SK-N-SH (cell line): Measurements from ENCODE around the gene ZNF138. TPM values are rescaled to one million over a fixed set of nuclear protein-coding genes. Genes with fewer than 3 reads are reported as not detected.

Experiments used
- CTCF ChIA-PET: fragments of 300-600, 350-600 bp; formaldehyde crosslinking; extraction: SDS; loops from one replicate; lab custom pipeline; 2021; lab: Yijun Ruan, JAX
- POLR2A ChIA-PET: fragments of 350-600 bp; sonication (Branson Sonifier 250); formaldehyde crosslinking; extraction: SDS; loops from one replicate; lab custom pipeline; 2020; ENCODE audit warnings: antibody characterized with exemption, inconsistent platforms; lab: Yijun Ruan, JAX
- DNase-seq: peaks from one replicate; pipeline ENCODE4 v3.0.0; 2012
- H2AFZ ChIP-seq: fragments of 200-600 bp; sonication (generic); 2 replicates; pipeline ENCODE4 v1.8.1; 2016; ENCODE audit warnings: antibody characterized with exemption, mild to moderate bottlenecking, low read depth
- H3F3A ChIP-seq: fragments of 200-600 bp; sonication (generic); replicated peaks from 2 replicates; pipeline ENCODE3; 2016; ENCODE audit warnings: antibody characterized with exemption, mild to moderate bottlenecking; ENCODE audit not compliant: insufficient read depth
- H3K27ac ChIP-seq, 2 experiments: fragments of 200-500 bp in 1 of 2; fragments of 200-600 bp in 1 of 2; sonication (Bioruptor generic) in 1 of 2; sonication (generic), shearing (Covaris generic) in 1 of 2; 2 replicates each; pipeline versions ENCODE4 v1.5.1 to v1.6.1; 2014 to 2016; ENCODE audit warnings: low read depth in 2 of 2, inconsistent platforms in 1 of 2, low read length in 1 of 2, mild to moderate bottlenecking in 1 of 2, mixed read lengths in 1 of 2
- H3K27me3 ChIP-seq: fragments of 200-600 bp; sonication (generic), shearing (Covaris generic); 2 replicates; pipeline ENCODE4 v1.6.1; 2016; ENCODE audit warnings: mixed run types; ENCODE audit not compliant: insufficient read depth
- H3K36me3 ChIP-seq, 2 experiments: fragments of 200-500 bp in 1 of 2; fragments of 200-600 bp in 1 of 2; sonication (Bioruptor generic) in 1 of 2; sonication (generic) in 1 of 2; replicated peaks in 1 of 2; 2 replicates each; pipeline versions ENCODE3 to v1.5.1; 2014 to 2016; ENCODE audit warnings: low read length in 1 of 2, mild to moderate bottlenecking in 1 of 2; ENCODE audit not compliant: insufficient read depth in 2 of 2, control insufficient read depth in 1 of 2
- H3K4me1 ChIP-seq, 2 experiments: fragments of 200-500 bp in 1 of 2; fragments of 200-600 bp in 1 of 2; sonication (Bioruptor generic) in 1 of 2; sonication (generic), shearing (Covaris generic) in 1 of 2; 2 replicates each; pipeline versions ENCODE4 v1.5.1 to v1.6.1; 2014 to 2016; ENCODE audit warnings: low read depth in 1 of 2, low read length in 1 of 2, mixed run types in 1 of 2; ENCODE audit not compliant: insufficient read depth in 2 of 2, control insufficient read depth in 1 of 2
- H3K4me2 ChIP-seq: fragments of 200-600 bp; sonication (generic), shearing (Covaris generic); 2 replicates; pipeline ENCODE4 v1.6.1; 2017; ENCODE audit warnings: mixed run types
- H3K4me3 ChIP-seq, 2 experiments: fragments of 200-500 bp in 1 of 2; fragments of 200-600 bp in 1 of 2; sonication (Bioruptor generic) in 1 of 2; sonication (generic), shearing (Covaris generic) in 1 of 2; 2 replicates each; pipeline versions ENCODE4 v1.5.1 to v1.8.1; 2014 to 2016; ENCODE audit warnings: low read depth in 2 of 2, inconsistent platforms in 1 of 2, low read length in 1 of 2, mild to moderate bottlenecking in 1 of 2, mixed read lengths in 1 of 2, moderate library complexity in 1 of 2
- H3K79me2 ChIP-seq: fragments of 200-600 bp; sonication (generic); 2 replicates; pipeline ENCODE4 v1.8.1; 2017; ENCODE audit warnings: mild to moderate bottlenecking; ENCODE audit not compliant: insufficient read depth
- H3K9ac ChIP-seq: fragments of 200-600 bp; sonication (generic); 2 replicates; pipeline ENCODE4 v1.6.1; 2017; ENCODE audit warnings: mixed run types
- H3K9me2 ChIP-seq: fragments of 200-600 bp; sonication (generic); 2 replicates; pipeline ENCODE4 v1.6.1; 2017; ENCODE audit warnings: mixed run types
- H3K9me3 ChIP-seq: fragments of 200-600 bp; sonication (generic); 2 replicates; pipeline ENCODE4 v1.6.1; 2017; ENCODE audit warnings: mixed run types, mild to moderate bottlenecking, moderate library complexity
- H4K20me1 ChIP-seq: fragments of 200-600 bp; sonication (generic); 2 replicates; pipeline ENCODE4 v1.6.1; 2017; ENCODE audit warnings: mild to moderate bottlenecking, mixed run types; ENCODE audit not compliant: insufficient read depth
- CHD2 ChIP-seq: fragments of 150-350 bp; IDR thresholded peaks from 2 replicates; pipeline ENCODE4 v1.6.1; 2018; ENCODE audit warnings: low read length; ENCODE audit not compliant: partially characterized antibody
- ELF1 ChIP-seq: IDR thresholded peaks from 2 replicates; pipeline ENCODE4 v1.4.0; 2012
- EP300 ChIP-seq, 2 experiments: IDR thresholded peaks; 2 replicates each; pipeline versions ENCODE4 v1.4.0 to v1.6.1; 2012; ENCODE audit warnings: borderline replicate concordance in 1 of 2, low read depth in 1 of 2, low read length in 1 of 2
- FOSL2 ChIP-seq: IDR thresholded peaks from 2 replicates; pipeline ENCODE4 v1.4.0; 2012; ENCODE audit warnings: low read depth, mild to moderate bottlenecking, moderate library complexity, borderline replicate concordance
- FOXJ3 ChIP-seq: sonication (generic); formaldehyde crosslinking; IDR thresholded peaks from 2 replicates; pipeline ENCODE4 v1.5.1; 2020; ENCODE audit warnings: mild to moderate bottlenecking, missing genetic modification reagents
- GABPA ChIP-seq: IDR thresholded peaks from 2 replicates; pipeline ENCODE4 v1.4.0; 2012; ENCODE audit warnings: low read depth, mild to moderate bottlenecking
- GATA2 ChIP-seq: sonication (generic); formaldehyde crosslinking; IDR thresholded peaks from 2 replicates; pipeline ENCODE4 v1.5.0; 2020; ENCODE audit warnings: mild to moderate bottlenecking, missing genetic modification reagents
- IRF3 ChIP-seq: fragments of 150-350 bp; IDR thresholded peaks from 2 replicates; pipeline ENCODE4 v1.6.1; 2016; ENCODE audit warnings: mild to moderate bottlenecking, low read depth, low read length
- MEF2A ChIP-seq: IDR thresholded peaks from 2 replicates; pipeline ENCODE4 v1.4.0; 2012; ENCODE audit warnings: low read depth, borderline replicate concordance
- MXI1 ChIP-seq: IDR thresholded peaks from 2 replicates; pipeline ENCODE4 v1.6.1; 2012; ENCODE audit warnings: mild to moderate bottlenecking, low read depth, low read length, improper control_type of control experiment
- NRF1 ChIP-seq: IDR thresholded peaks from 2 replicates; pipeline ENCODE4 v1.6.1; 2012; ENCODE audit warnings: low read depth, mild to moderate bottlenecking, low read length
- PBX3 ChIP-seq: IDR thresholded peaks from 2 replicates; pipeline ENCODE4; 2012
- RAD21 ChIP-seq: IDR thresholded peaks from 2 replicates; pipeline ENCODE4 v1.6.1; 2012; ENCODE audit warnings: mild to moderate bottlenecking, low read length
- RCOR1 ChIP-seq: fragments of 150-350 bp; IDR thresholded peaks from 2 replicates; pipeline ENCODE4 v1.6.1; 2017; ENCODE audit warnings: antibody characterized with exemption, low read length
- REST ChIP-seq: IDR thresholded peaks from 2 replicates; pipeline ENCODE4 v1.6.1; 2012; ENCODE audit warnings: mild to moderate bottlenecking, low read depth, low read length, moderate library complexity
- SIN3A ChIP-seq: IDR thresholded peaks from 2 replicates; pipeline ENCODE4 v1.6.1; 2012; ENCODE audit warnings: low read depth, mild to moderate bottlenecking, low read length, moderate library complexity, borderline replicate concordance
- TAF1 ChIP-seq: IDR thresholded peaks from 2 replicates; pipeline ENCODE4 v1.6.1; 2012; ENCODE audit warnings: low read depth, mild to moderate bottlenecking, low read length, moderate library complexity, borderline replicate concordance
- TCF12 ChIP-seq: IDR thresholded peaks from 2 replicates; pipeline ENCODE4 v1.4.0; 2012
- YY1 ChIP-seq: IDR thresholded peaks from 2 replicates; pipeline ENCODE4 v1.4.0; 2012; ENCODE audit warnings: low read depth, mild to moderate bottlenecking
- ZBTB33 ChIP-seq: IDR thresholded peaks from 2 replicates; pipeline ENCODE4 v1.4.0; 2012; ENCODE audit warnings: low read depth, borderline replicate concordance
- WGBS: methylation state at CpG from one replicate; pipeline ENCODE4 v1.1.6; 2017; ENCODE audit warnings: low lambda C conversion rate; 5-methylcytosine and 5-hydroxymethylcytosine counted together
- polyA plus RNA-seq, 3 experiments: library from polyadenylated mRNA; depleted of rRNA; stranded (reverse); fragments of >200 nt; gene quantifications; 2 replicates each; pipeline ENCODE4 v1.2.3, GENCODE V29; 2012

ZNF138 gene
- polyA plus RNA-seq, 1 of the 3 experiments (the other 2 are of a cell fraction), result 4.9 TPM

GRCh38 chr7:64853679-64854078 lies 59.5 kb downstream of the ZNF138 start (continued):
- TF ChIP-seq CHD2 (no peak), IRF3 (no peak), MEF2A (no peak)

GRCh38 chr7:64854969-64855368 lies 60.7 kb downstream of the ZNF138 start:
- Histone ChIP-seq H2AFZ (no peak overlapping the region), H3K9ac (no peak overlapping the region), H3K4me2 (no peak overlapping the region), H3K4me3 (no peak overlapping the region), H3K27me3 (no peaks in the 10 kb centered on the region), H3F3A (no peaks in the 10 kb centered on the region), H3K79me2 (no peaks in the 10 kb centered on the region), H4K20me1 (no peaks in the 10 kb centered on the region), H3K4me1 (no peaks in the 10 kb centered on the region), H3K9me3 (no peaks in the 10 kb centered on the region), H3K27ac (no peak overlapping the region), H3K36me3 (no peaks in the 10 kb centered on the region), H3K9me2 (no peaks in the 10 kb centered on the region)
- 13% methylated on average over 1 of the region's 1 CpG for WGBS
- no peak for DNase-seq
- POLR2A ChIA-PET, result no interaction called here
- CTCF ChIA-PET, result no interaction called here
- TF ChIP-seq FOXJ3 (CRISPR knock-in tag) (no peak), TCF12 (no peak), RAD21 (no peak), GABPA (no peak), TAF1 (no peak), ELF1 (no peak), EP300 (IDR thresholded peaks at IDR 0.05; ENCODE audit: borderline replicate concordance in 1 of 2, low read depth in 1 of 2, low read length in 1 of 2) (no peak)

GRCh38 chr7:64863021-64863420 lies 68.8 kb downstream of the ZNF138 start:
- ChIA-PET POLR2A (no interaction called here), CTCF (no interaction called here)
- Histone ChIP-seq H3F3A (no peaks in the 10 kb centered on the region), H2AFZ (no peak overlapping the region), H4K20me1 (no peaks in the 10 kb centered on the region), H3K4me1 (no peaks in the 10 kb centered on the region), H3K9me2 (no peaks in the 10 kb centered on the region), H3K9me3 (no peaks in the 10 kb centered on the region), H3K79me2 (no peaks in the 10 kb centered on the region), H3K27me3 (no peaks in the 10 kb centered on the region; the same call in 1 of the 2 replicates), H3K4me3 (no peak overlapping the region), H3K9ac (no peak overlapping the region), H3K4me2 (no peak overlapping the region), H3K27ac (no peak overlapping the region), H3K36me3 (no peaks in the 10 kb centered on the region)
- DNase-seq, result no peak
- 70% methylated on average over 9 of the region's 9 CpGs for WGBS
- no peak for TF ChIP-seq NRF1
- no peak for TF ChIP-seq SIN3A
- no peak for TF ChIP-seq TAF1
- no peak for TF ChIP-seq FOSL2
- TF ChIP-seq GATA2 (CRISPR knock-in tag), result no peak
- TF ChIP-seq YY1, result no peak
- no peak for TF ChIP-seq ZBTB33
- TF ChIP-seq TCF12, result no peak
- no peak for TF ChIP-seq EP300 (IDR thresholded peaks at IDR 0.05; ENCODE audit: borderline replicate concordance in 1 of 2, low read depth in 1 of 2, low read length in 1 of 2)
- TF ChIP-seq REST, result no peak
- TF ChIP-seq PBX3, result no peak
- TF ChIP-seq RCOR1, result no peak
- TF ChIP-seq FOXJ3 (CRISPR knock-in tag), result no peak
- no peak for TF ChIP-seq MXI1
